Activated T-helper 9 cell treated with anti-CD3 and anti-CD28 coated beads, Interleukin-2, amount 50 U/mL, for 16 hours (primary cell): ENCODE measurements around the gene MNX1.

Experiments used
- DNase-seq: peaks from one replicate; pipeline ENCODE4 v3.0.0-alpha.2; 2020; ENCODE audit warnings: low read depth

The MNX1 gene

GRCh38 chr7:157014635-157015555 lies 4.4 kb upstream of the MNX1 start:
- no peak for DNase-seq

GRCh38 chr7:157013602-157014549 lies 3.4 kb upstream of the MNX1 start:
- no peak for DNase-seq

GRCh38 chr7:157013101-157013500 lies 2.6 kb upstream of the MNX1 start:
- DNase-seq: no peak

- no peak for DNase-seq
Observed at GRCh38 chr7:157012113-157012547, 1.7 kb upstream of the MNX1 start.

GRCh38 chr7:157011333-157012112 lies 1.1 kb upstream of the MNX1 start:
- DNase-seq: no peak

GRCh38 chr7:157009778-157010587 lies 480 bp downstream of the MNX1 start:
- no peak for DNase-seq

- no peak for DNase-seq
Observed at GRCh38 chr7:157009170-157009777, 1.2 kb downstream of the MNX1 start.

GRCh38 chr7:157008206-157009169 lies 2.0 kb downstream of the MNX1 start:
- no peak for DNase-seq

- DNase-seq: no peak
Observed at GRCh38 chr7:157007470-157008066, 2.9 kb downstream of the MNX1 start.

GRCh38 chr7:157006829-157007469 lies 3.5 kb downstream of the MNX1 start:
- DNase-seq: no peak

GRCh38 chr7:157006205-157006747 lies 4.2 kb downstream of the MNX1 start:
- no peak for DNase-seq

- no peak for DNase-seq
Observed at GRCh38 chr7:157005456-157006204, 4.8 kb downstream of the MNX1 start.

GRCh38 chr7:157004521-157005455 lies 5.7 kb downstream of the MNX1 start:
- no peak for DNase-seq

- DNase-seq: no peak
Observed at GRCh38 chr7:157003756-157004520, 6.5 kb downstream of the MNX1 start.

GRCh38 chr7:157003445-157003755 lies 7.1 kb downstream of the MNX1 start:
- DNase-seq: no peak
